Measurements from ENCODE around the gene EXOSC3. TPM values are rescaled to one million over a fixed set of nuclear protein-coding genes. Genes with fewer than 3 reads are reported as not detected.
A peak's percentile ranks its signal among the peaks of the same experiment; 100 is the strongest.

Gene EXOSC3
- total and polyA plus RNA-seq, 2 of the 8 experiments (the other 6 are each of a cell fraction or from before 2014, with no cell fraction given) = 46.7 to 73.4 TPM

DNA sequence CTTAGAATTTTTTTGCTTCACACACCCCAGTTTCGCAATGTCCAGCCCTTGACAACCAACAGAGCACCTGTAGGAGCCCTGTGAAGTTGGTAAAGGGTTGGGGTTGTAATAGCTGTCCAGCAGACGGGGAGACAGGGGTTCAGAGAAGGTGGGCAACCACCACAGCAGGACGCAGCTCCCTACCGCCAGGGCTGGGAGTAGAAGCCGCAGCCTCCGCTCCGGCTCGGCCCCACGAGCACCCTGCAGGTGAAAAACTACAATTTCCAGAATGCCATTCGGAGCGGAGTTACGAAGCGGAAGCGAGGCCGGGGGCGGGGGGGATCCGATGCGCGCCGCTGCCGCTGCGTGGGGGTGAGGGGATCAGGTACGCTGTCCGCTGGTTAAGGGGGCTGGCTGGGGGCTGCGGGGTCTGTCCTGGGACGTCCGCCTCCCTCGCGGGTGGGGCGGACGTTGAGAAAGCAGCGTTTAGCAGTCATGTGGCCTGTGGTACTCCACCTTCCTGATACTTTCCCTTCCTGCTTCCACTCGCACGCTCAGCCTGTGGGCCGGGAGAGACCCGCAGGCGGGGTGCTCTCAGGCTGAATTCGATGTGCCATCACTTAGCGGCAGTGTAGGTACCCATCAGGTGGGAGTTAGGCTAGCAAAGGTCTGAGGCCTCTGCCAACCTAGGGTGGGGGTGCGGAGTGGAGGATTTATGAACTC lies 31.2 kb downstream of the EXOSC3 start, which contains the start of gene TRMT10B (continued):
- TF ChIP-seq, protein P1, sequence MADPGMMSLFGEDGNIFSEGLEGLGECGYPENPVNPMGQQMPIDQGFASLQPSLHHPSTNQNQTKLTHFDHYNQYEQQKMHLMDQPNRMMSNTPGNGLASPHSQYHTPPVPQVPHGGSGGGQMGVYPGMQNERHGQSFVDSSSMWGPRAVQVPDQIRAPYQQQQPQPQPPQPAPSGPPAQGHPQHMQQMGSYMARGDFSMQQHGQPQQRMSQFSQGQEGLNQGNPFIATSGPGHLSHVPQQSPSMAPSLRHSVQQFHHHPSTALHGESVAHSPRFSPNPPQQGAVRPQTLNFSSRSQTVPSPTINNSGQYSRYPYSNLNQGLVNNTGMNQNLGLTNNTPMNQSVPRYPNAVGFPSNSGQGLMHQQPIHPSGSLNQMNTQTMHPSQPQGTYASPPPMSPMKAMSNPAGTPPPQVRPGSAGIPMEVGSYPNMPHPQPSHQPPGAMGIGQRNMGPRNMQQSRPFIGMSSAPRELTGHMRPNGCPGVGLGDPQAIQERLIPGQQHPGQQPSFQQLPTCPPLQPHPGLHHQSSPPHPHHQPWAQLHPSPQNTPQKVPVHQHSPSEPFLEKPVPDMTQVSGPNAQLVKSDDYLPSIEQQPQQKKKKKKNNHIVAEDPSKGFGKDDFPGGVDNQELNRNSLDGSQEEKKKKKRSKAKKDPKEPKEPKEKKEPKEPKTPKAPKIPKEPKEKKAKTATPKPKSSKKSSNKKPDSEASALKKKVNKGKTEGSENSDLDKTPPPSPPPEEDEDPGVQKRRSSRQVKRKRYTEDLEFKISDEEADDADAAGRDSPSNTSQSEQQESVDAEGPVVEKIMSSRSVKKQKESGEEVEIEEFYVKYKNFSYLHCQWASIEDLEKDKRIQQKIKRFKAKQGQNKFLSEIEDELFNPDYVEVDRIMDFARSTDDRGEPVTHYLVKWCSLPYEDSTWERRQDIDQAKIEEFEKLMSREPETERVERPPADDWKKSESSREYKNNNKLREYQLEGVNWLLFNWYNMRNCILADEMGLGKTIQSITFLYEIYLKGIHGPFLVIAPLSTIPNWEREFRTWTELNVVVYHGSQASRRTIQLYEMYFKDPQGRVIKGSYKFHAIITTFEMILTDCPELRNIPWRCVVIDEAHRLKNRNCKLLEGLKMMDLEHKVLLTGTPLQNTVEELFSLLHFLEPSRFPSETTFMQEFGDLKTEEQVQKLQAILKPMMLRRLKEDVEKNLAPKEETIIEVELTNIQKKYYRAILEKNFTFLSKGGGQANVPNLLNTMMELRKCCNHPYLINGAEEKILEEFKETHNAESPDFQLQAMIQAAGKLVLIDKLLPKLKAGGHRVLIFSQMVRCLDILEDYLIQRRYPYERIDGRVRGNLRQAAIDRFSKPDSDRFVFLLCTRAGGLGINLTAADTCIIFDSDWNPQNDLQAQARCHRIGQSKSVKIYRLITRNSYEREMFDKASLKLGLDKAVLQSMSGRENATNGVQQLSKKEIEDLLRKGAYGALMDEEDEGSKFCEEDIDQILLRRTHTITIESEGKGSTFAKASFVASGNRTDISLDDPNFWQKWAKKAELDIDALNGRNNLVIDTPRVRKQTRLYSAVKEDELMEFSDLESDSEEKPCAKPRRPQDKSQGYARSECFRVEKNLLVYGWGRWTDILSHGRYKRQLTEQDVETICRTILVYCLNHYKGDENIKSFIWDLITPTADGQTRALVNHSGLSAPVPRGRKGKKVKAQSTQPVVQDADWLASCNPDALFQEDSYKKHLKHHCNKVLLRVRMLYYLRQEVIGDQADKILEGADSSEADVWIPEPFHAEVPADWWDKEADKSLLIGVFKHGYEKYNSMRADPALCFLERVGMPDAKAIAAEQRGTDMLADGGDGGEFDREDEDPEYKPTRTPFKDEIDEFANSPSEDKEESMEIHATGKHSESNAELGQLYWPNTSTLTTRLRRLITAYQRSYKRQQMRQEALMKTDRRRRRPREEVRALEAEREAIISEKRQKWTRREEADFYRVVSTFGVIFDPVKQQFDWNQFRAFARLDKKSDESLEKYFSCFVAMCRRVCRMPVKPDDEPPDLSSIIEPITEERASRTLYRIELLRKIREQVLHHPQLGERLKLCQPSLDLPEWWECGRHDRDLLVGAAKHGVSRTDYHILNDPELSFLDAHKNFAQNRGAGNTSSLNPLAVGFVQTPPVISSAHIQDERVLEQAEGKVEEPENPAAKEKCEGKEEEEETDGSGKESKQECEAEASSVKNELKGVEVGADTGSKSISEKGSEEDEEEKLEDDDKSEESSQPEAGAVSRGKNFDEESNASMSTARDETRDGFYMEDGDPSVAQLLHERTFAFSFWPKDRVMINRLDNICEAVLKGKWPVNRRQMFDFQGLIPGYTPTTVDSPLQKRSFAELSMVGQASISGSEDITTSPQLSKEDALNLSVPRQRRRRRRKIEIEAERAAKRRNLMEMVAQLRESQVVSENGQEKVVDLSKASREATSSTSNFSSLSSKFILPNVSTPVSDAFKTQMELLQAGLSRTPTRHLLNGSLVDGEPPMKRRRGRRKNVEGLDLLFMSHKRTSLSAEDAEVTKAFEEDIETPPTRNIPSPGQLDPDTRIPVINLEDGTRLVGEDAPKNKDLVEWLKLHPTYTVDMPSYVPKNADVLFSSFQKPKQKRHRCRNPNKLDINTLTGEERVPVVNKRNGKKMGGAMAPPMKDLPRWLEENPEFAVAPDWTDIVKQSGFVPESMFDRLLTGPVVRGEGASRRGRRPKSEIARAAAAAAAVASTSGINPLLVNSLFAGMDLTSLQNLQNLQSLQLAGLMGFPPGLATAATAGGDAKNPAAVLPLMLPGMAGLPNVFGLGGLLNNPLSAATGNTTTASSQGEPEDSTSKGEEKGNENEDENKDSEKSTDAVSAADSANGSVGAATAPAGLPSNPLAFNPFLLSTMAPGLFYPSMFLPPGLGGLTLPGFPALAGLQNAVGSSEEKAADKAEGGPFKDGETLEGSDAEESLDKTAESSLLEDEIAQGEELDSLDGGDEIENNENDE (IDR thresholded peaks at IDR 0.05; ENCODE audit: insufficient replicate concordance, low read length) = no peak
- TF ChIP-seq HDAC6 (IDR thresholded peaks at IDR 0.05; ENCODE audit: low read depth, low read length) (no peak), ASH2L (IDR thresholded peaks at IDR 0.05; ENCODE audit: low read length) (peak; percentile 67), EZH2 (IDR thresholded peaks at IDR 0.05; ENCODE audit: low read depth, low read length, severe bottlenecking) (no peak), SAP30 (IDR thresholded peaks at IDR 0.05; ENCODE audit: insufficient read depth, insufficient replicate concordance, low read length) (peak; percentile 71), CHD2 (IDR thresholded peaks at IDR 0.05; ENCODE audit: low read length) (no peak), PHF8 (conservative IDR thresholded peaks at IDR 0.05; ENCODE audit: low read depth, low read length) (peak; percentile 67), TAF1 (IDR thresholded peaks at IDR 0.05; ENCODE audit: low read depth, low read length) (0 out of 2 replicates have a peak, but pooled peaks have one; percentile 18)
- TF ChIP-seq, protein P2, sequence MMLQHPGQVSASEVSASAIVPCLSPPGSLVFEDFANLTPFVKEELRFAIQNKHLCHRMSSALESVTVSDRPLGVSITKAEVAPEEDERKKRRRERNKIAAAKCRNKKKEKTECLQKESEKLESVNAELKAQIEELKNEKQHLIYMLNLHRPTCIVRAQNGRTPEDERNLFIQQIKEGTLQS (IDR thresholded peaks at IDR 0.05; ENCODE audit: insufficient read depth, low read depth, low read length) = no peak
